Glomerular endothelial cell (primary cell): ENCODE measurements around the gene MYMK. TPM values are rescaled to one million over a fixed set of nuclear protein-coding genes. Genes with fewer than 3 reads are reported as not detected.

Experiments
- DNase-seq: peaks from one replicate; pipeline ENCODE4 v3.0.0-alpha.2; 2011; ENCODE audit warnings: low read depth, low spot score; ENCODE audit errors: extremely low read depth
- total RNA-seq: library from RNA; depleted of rRNA; stranded (reverse); fragments of >200 nt; gene quantifications from 2 replicates; pipeline ENCODE4 v1.2.3, GENCODE V29; 2015

The MYMK gene
- total RNA-seq, 1 donor from 2014 or later = not detected

GRCh38 chr9:133558191-133559126, 33.7 kb upstream of the MYMK start:
- no peak for DNase-seq

- DNase-seq = no peak
Measured at GRCh38 chr9:133557581-133557980, 32.8 kb upstream of the MYMK start.

GRCh38 chr9:133556354-133556753, 31.6 kb upstream of the MYMK start:
- DNase-seq = no peak

- DNase-seq = no peak
Measured at GRCh38 chr9:133554729-133555128, 30.0 kb upstream of the MYMK start.

- DNase-seq = no peak
Measured at GRCh38 chr9:133553973-133554713, 29.4 kb upstream of the MYMK start.

- no peak for DNase-seq
Measured at GRCh38 chr9:133553123-133553522, 28.4 kb upstream of the MYMK start.

GRCh38 chr9:133552236-133552635, 27.5 kb upstream of the MYMK start:
- no peak for DNase-seq

- no peak for DNase-seq
Measured at GRCh38 chr9:133551446-133551845, 26.7 kb upstream of the MYMK start.

- DNase-seq = no peak
Measured at GRCh38 chr9:133547116-133547515, 22.4 kb upstream of the MYMK start.

- no peak for DNase-seq
Measured at GRCh38 chr9:133546287-133546680, 21.5 kb upstream of the MYMK start.

- DNase-seq = no peak
Measured at GRCh38 chr9:133545494-133546286, 20.9 kb upstream of the MYMK start.

GRCh38 chr9:133543772-133544467, 19.2 kb upstream of the MYMK start:
- no peak for DNase-seq

GRCh38 chr9:133542002-133542401, 17.2 kb upstream of the MYMK start:
- DNase-seq = no peak

- DNase-seq = no peak
Measured at GRCh38 chr9:133540698-133541025, 15.9 kb upstream of the MYMK start.

- DNase-seq = no peak
Measured at GRCh38 chr9:133539991-133540697, 15.4 kb upstream of the MYMK start.

GRCh38 chr9:133538851-133539833, 14.4 kb upstream of the MYMK start:
- no peak for DNase-seq

GRCh38 chr9:133538176-133538575, 13.4 kb upstream of the MYMK start:
- DNase-seq = no peak

- no peak for DNase-seq
Measured at GRCh38 chr9:133537257-133537656, 12.5 kb upstream of the MYMK start.

GRCh38 chr9:133536536-133536935, 11.8 kb upstream of the MYMK start:
- DNase-seq = no peak
